Lower leg skin (tissue), 3 donors: ENCODE results near the gene CLEC3A.

Experiments
- CTCF ChIP-seq, 3 donors: fragments of 450-650 bp; IDR thresholded peaks; one replicate each; pipeline ENCODE4 v1.5.1; 2016; ENCODE audit warnings: antibody characterized with exemption in 3 of 3, mild to moderate bottlenecking in 3 of 3, moderate library complexity in 2 of 3
- POLR2A ChIP-seq, 2 donors: fragments of 450-650 bp; IDR thresholded peaks; one replicate each; pipeline ENCODE4 v1.6.1; 2016 to 2017; ENCODE audit warnings: antibody characterized with exemption in 2 of 2, mild to moderate bottlenecking in 1 of 2, moderate library complexity in 1 of 2

- no peak for TF ChIP-seq CTCF (IDR thresholded peaks at IDR 0.05)
- TF ChIP-seq POLR2A (IDR thresholded peaks at IDR 0.05), result no peak
Measured at GRCh38 chr16:78022347-78023060, at the start of gene CLEC3A.
